Calu3 (cell line): ENCODE results near the gene BATF3. TPM values are rescaled to one million over a fixed set of nuclear protein-coding genes. Genes with fewer than 3 reads are reported as not detected.

Source experiments
- BruUV-seq: library from RNA; stranded (reverse); fragments of 400-500 nt; replicated peaks from 2 replicates; lab custom pipeline; 2021; lab: Mats Ljungman, UMichigan
- CTCF ChIA-PET: fragments of 300-600 bp; sonication (Branson Sonifier 250); formaldehyde crosslinking; loops from one replicate; lab custom pipeline; 2022; ENCODE audit warnings: antibody characterized with exemption; lab: Charles Lee
- DNase-seq: peaks from one replicate; pipeline ENCODE4 v3.0.0; 2022
- H3K27ac Mint-ChIP-seq: one replicate; pipeline ENCODE4 v1.8.0; 2022; ENCODE audit warnings: mixed read lengths; ENCODE audit not compliant: unreplicated experiment
- H3K27me3 Mint-ChIP-seq: one replicate; pipeline ENCODE4 v1.8.0; 2022; ENCODE audit warnings: mixed read lengths; ENCODE audit not compliant: unreplicated experiment
- H3K36me3 Mint-ChIP-seq: one replicate; pipeline ENCODE4 v1.8.0; 2022; ENCODE audit warnings: mild to moderate bottlenecking, moderate library complexity, mixed read lengths; ENCODE audit not compliant: insufficient read depth, unreplicated experiment
- H3K4me1 Mint-ChIP-seq: one replicate; pipeline ENCODE4 v1.8.0; 2022; ENCODE audit warnings: mild to moderate bottlenecking, low read depth, mixed read lengths; ENCODE audit not compliant: unreplicated experiment
- H3K4me3 Mint-ChIP-seq: one replicate; pipeline ENCODE4 v1.8.0; 2022; ENCODE audit warnings: mild to moderate bottlenecking, low read depth, moderate library complexity, mixed read lengths; ENCODE audit not compliant: unreplicated experiment
- H3K9me3 Mint-ChIP-seq: one replicate; pipeline ENCODE4 v1.8.0; 2022; ENCODE audit warnings: low read depth, mixed read lengths; ENCODE audit not compliant: unreplicated experiment
- CTCF ChIP-seq: fragments of 200-600 bp; IDR thresholded peaks from one replicate; pipeline ENCODE4 v1.8.0; 2022; ENCODE audit warnings: antibody characterized with exemption; ENCODE audit not compliant: unreplicated experiment
- intact Hi-C: fragments of 100-400 bp; cut with micrococcal nuclease; formaldehyde crosslinking; loops from one replicate; pipeline ENCODE4 v1.10.0; 2022; ENCODE audit not compliant: unreplicated experiment
- total RNA-seq: library from RNA; stranded (reverse); gene quantifications from 2 replicates; pipeline ENCODE4 v1.2.3, GENCODE V29; 2022

Gene BATF3
- total RNA-seq, 1 experiment from 2014 or later = 0.90 TPM

- BruUV-seq = no TSS peak
- peak; percentile 12 for DNase-seq
- peaks cover 4% of the 10 kb centered on the region for H3K36me3 Mint-ChIP-seq
These were observed 717 bp upstream of the BATF3 start for GRCh38 chr1:212700223-212700891.

GRCh38 chr1:212699104-212699624, 476 bp downstream of the BATF3 start:
- BruUV-seq = no TSS peak
- Mint-ChIP-seq H3K4me1 (peaks cover 16% of the 10 kb centered on the region), H3K27me3 (peaks cover 85% of the 10 kb centered on the region), H3K9me3 (no peaks in the 10 kb centered on the region), H3K27ac (no peak overlapping the region), H3K36me3 (peaks cover 4% of the 10 kb centered on the region), H3K4me3 (peak overlapping the region; percentile 64)
- CTCF ChIA-PET = interaction anchor here (0.6 to 1.8 kb wide), 6 partner anchors 22 to 74 kb away, joined by 3 to 7 read pairs (median 4); no protein-coding TSS in a partner anchor
- DNase-seq = peak; percentile 80
- intact Hi-C loops = no loop called here
- TF ChIP-seq CTCF = peak; percentile 73

More at GRCh38 chr1:212700223-212700891, 717 bp upstream of the BATF3 start:
- intact Hi-C loops = loop anchor here (5.0 kb wide), 1 partner anchor 33 kb away; no protein-coding TSS in a partner anchor
- H3K9me3 Mint-ChIP-seq = no peaks in the 10 kb centered on the region
- TF ChIP-seq CTCF = no peak
- H3K27me3 Mint-ChIP-seq = peaks cover 80% of the 10 kb centered on the region
- no peak overlapping the region for H3K27ac Mint-ChIP-seq
- CTCF ChIA-PET = interaction anchor here (1.7 to 1.8 kb wide), 2 partner anchors 35 to 50 kb away, joined by 6 to 7 read pairs; no protein-coding TSS in a partner anchor
- H3K4me3 Mint-ChIP-seq = peak overlapping the region; percentile 64
- H3K4me1 Mint-ChIP-seq = peaks cover 16% of the 10 kb centered on the region

- Mint-ChIP-seq H3K27me3 (peaks cover 85% of the 10 kb centered on the region), H3K36me3 (peaks cover 4% of the 10 kb centered on the region), H3K27ac (no peak overlapping the region), H3K4me1 (peaks cover 16% of the 10 kb centered on the region), H3K9me3 (no peaks in the 10 kb centered on the region), H3K4me3 (peak overlapping the region; percentile 64)
- no peak for DNase-seq
- CTCF ChIA-PET = interaction anchor here (0.6 to 1.8 kb wide), 4 partner anchors 30 to 74 kb away, joined by 3 to 7 read pairs (median 6); no protein-coding TSS in a partner anchor
- intact Hi-C loops = no loop called here
- no peak for TF ChIP-seq CTCF
- no TSS peak for BruUV-seq
These were observed 1.1 kb downstream of the BATF3 start for GRCh38 chr1:212698467-212699103.

GRCh38 chr1:212696721-212697331, 2.8 kb downstream of the BATF3 start:
- no peaks in the 10 kb centered on the region for H3K9me3 Mint-ChIP-seq
- intact Hi-C loops = no loop called here
- H3K27me3 Mint-ChIP-seq = peaks cover 72% of the 10 kb centered on the region
- no peak overlapping the region for H3K27ac Mint-ChIP-seq
- DNase-seq = no peak
- CTCF ChIA-PET = no interaction called here
- peaks cover 11% of the 10 kb centered on the region for H3K4me1 Mint-ChIP-seq
- no TSS peak for BruUV-seq
- H3K4me3 Mint-ChIP-seq = no peak overlapping the region
- no peak for TF ChIP-seq CTCF
- H3K36me3 Mint-ChIP-seq = peaks cover 4% of the 10 kb centered on the region
